ENCODE data around the gene FRMPD1. TPM values are rescaled to one million over a fixed set of nuclear protein-coding genes. Genes with fewer than 3 reads are reported as not detected.

Gene FRMPD1
- total and polyA plus RNA-seq, 12 donors = 0.07 to 0.78 (median 0.18) TPM; not detected in 4

GRCh38 chr9:37604296-37604695 is 46.5 kb upstream of the FRMPD1 start:
- H3K4me1 ChIP-seq (replicated peaks in 1 of 2) = no peaks in the 10 kb centered on the region
- no peaks in the 10 kb centered on the region for H3K36me3 ChIP-seq (replicated peaks in 1 of 2)
- H3K4me3 ChIP-seq = no peak overlapping the region
- H3K27me3 ChIP-seq = no peaks in the 10 kb centered on the region
- no peak for DNase-seq
- no peak overlapping the region for H3K27ac ChIP-seq
- H3K9me3 ChIP-seq (replicated peaks in 1 of 3) = no peaks in the 10 kb centered on the region
- WGBS, 4 donors = 78 to 88% (median 80%) methylated on average over 1 of the region's 1 CpG
- intact Hi-C loops (cut with DNase I) = loop anchor here in 1 of 2 donors (10.0 kb wide), 1 partner anchor 131 kb away; no protein-coding TSS in a partner anchor
- no peak for TF ChIP-seq CTCF (IDR thresholded peaks at IDR 0.05)

GRCh38 chr9:37608250-37608649 is 42.5 kb upstream of the FRMPD1 start:
- Histone ChIP-seq H3K27ac (no peak overlapping the region), H3K4me3 (no peak overlapping the region), H3K27me3 (no peaks in the 10 kb centered on the region), H3K4me1 (replicated peaks in 1 of 2) (no peaks in the 10 kb centered on the region), H3K9me3 (replicated peaks in 1 of 3) (no peaks in the 10 kb centered on the region), H3K36me3 (replicated peaks in 1 of 2) (no peaks in the 10 kb centered on the region)
- intact Hi-C loops (cut with DNase I) = loop anchor here in 1 of 2 donors (10.0 kb wide), 1 partner anchor 127 kb away; no protein-coding TSS in a partner anchor
- no peak for DNase-seq
- no peak for TF ChIP-seq CTCF (IDR thresholded peaks at IDR 0.05)
- TF ChIP-seq POLR2A (IDR thresholded peaks at IDR 0.05) = no peak

GRCh38 chr9:37609735-37610397 is 40.9 kb upstream of the FRMPD1 start:
- no peak overlapping the region for H3K4me3 ChIP-seq
- DNase-seq = no peak
- TF ChIP-seq POLR2A (IDR thresholded peaks at IDR 0.05) (no peak), CTCF (IDR thresholded peaks at IDR 0.05) (no peak)
- no peak overlapping the region for H3K27ac ChIP-seq
- 68 to 84% (median 75%) methylated on average over 6 of the region's 6 CpGs for WGBS, 4 donors
- H3K4me1 ChIP-seq (replicated peaks in 1 of 2) = peaks cover 0 to under 1% of the 10 kb centered on the region in 2 donors
- intact Hi-C loops (cut with DNase I) = loop anchor here in 1 of 2 donors (10.0 kb wide), 1 partner anchor 125 kb away; no protein-coding TSS in a partner anchor
- H3K36me3 ChIP-seq (replicated peaks in 1 of 2) = no peaks in the 10 kb centered on the region
- no peaks in the 10 kb centered on the region for H3K27me3 ChIP-seq
- H3K9me3 ChIP-seq (replicated peaks in 1 of 3) = no peaks in the 10 kb centered on the region

- no peak overlapping the region for H3K27ac ChIP-seq
- H3K27me3 ChIP-seq = no peaks in the 10 kb centered on the region
- no peaks in the 10 kb centered on the region for H3K9me3 ChIP-seq (replicated peaks in 1 of 3)
- DNase-seq = no peak
- 67 to 73% (median 69%) methylated on average over 6 of the region's 6 CpGs for WGBS, 4 donors
- peaks cover 0 to 9% of the 10 kb centered on the region in 2 donors for H3K4me1 ChIP-seq (replicated peaks in 1 of 2)
- intact Hi-C loops (cut with DNase I) = no loop called here
- H3K36me3 ChIP-seq (replicated peaks in 1 of 2) = no peaks in the 10 kb centered on the region
- no peak overlapping the region for H3K4me3 ChIP-seq
- TF ChIP-seq CTCF (IDR thresholded peaks at IDR 0.05) (no peak), POLR2A (IDR thresholded peaks at IDR 0.05) (no peak)
Observed at GRCh38 chr9:37611014-37611413, 39.7 kb upstream of the FRMPD1 start.

Measured in adrenal gland (tissue), 12 donors.